NT2/D1 (cell line): ENCODE results near the gene PLS3.

Experiments
- DNase-seq: peaks from one replicate; pipeline ENCODE4 v3.0.0-alpha.2; 2011; ENCODE audit warnings: low read depth, low spot score
- H3K27me3 ChIP-seq: 2 replicates; pipeline ENCODE4 v1.6.0; 2011; ENCODE audit warnings: mild to moderate bottlenecking; ENCODE audit not compliant: insufficient read length, insufficient read depth
- H3K36me3 ChIP-seq: 2 replicates; pipeline ENCODE4 v1.6.1; 2011; ENCODE audit warnings: mild to moderate bottlenecking, low read length, mixed read lengths; ENCODE audit not compliant: insufficient read depth, insufficient read length
- H3K4me1 ChIP-seq: 2 replicates; pipeline ENCODE4 v1.5.1; 2011; ENCODE audit not compliant: insufficient read depth, insufficient read length
- H3K4me3 ChIP-seq: 2 replicates; pipeline ENCODE4 v1.5.1; 2011; ENCODE audit warnings: low read depth; ENCODE audit not compliant: insufficient read length
- H3K9ac ChIP-seq: 2 replicates; pipeline ENCODE4 v1.6.0; 2011; ENCODE audit warnings: low read depth; ENCODE audit not compliant: insufficient read length
- H3K9me3 ChIP-seq: 2 replicates; pipeline ENCODE4 v1.5.1; 2011; ENCODE audit warnings: mild to moderate bottlenecking, low read length; ENCODE audit not compliant: insufficient read depth
- SUZ12 ChIP-seq: IDR thresholded peaks from 2 replicates; pipeline ENCODE4 v1.6.1; 2011; ENCODE audit not compliant: insufficient read length, insufficient read depth; ENCODE audit errors: extremely low read depth
- YY1 ChIP-seq: IDR thresholded peaks from 2 replicates; pipeline ENCODE4 v1.6.1; 2011; ENCODE audit not compliant: insufficient read length, insufficient read depth
- ZNF274 ChIP-seq: IDR thresholded peaks from 2 replicates; pipeline ENCODE4 v1.6.1; 2011; ENCODE audit warnings: mild to moderate bottlenecking, low read depth, low read length

PLS3 gene

GRCh38 chrX:115652221-115652620 lies 91.2 kb downstream of the PLS3 start:
- Histone ChIP-seq H3K9ac (no peak overlapping the region), H3K36me3 (peaks cover 23% of the 10 kb centered on the region), H3K27me3 (no peaks in the 10 kb centered on the region), H3K4me1 (no peaks in the 10 kb centered on the region), H3K9me3 (no peaks in the 10 kb centered on the region), H3K4me3 (no peak overlapping the region)
- TF ChIP-seq SUZ12: no peak
- TF ChIP-seq YY1: no peak
- no peak for TF ChIP-seq ZNF274
- no peak for DNase-seq

- no peaks in the 10 kb centered on the region for H3K9me3 ChIP-seq
- H3K36me3 ChIP-seq: no peaks in the 10 kb centered on the region
- H3K27me3 ChIP-seq: no peaks in the 10 kb centered on the region
- no peak overlapping the region for H3K4me3 ChIP-seq
- H3K4me1 ChIP-seq: no peaks in the 10 kb centered on the region
- TF ChIP-seq YY1: no peak
- no peak for TF ChIP-seq ZNF274
- TF ChIP-seq SUZ12: no peak
- H3K9ac ChIP-seq: no peak overlapping the region
- DNase-seq: no peak
These were observed 104.1 kb downstream of the PLS3 start for GRCh38 chrX:115665122-115665521.

DNA sequence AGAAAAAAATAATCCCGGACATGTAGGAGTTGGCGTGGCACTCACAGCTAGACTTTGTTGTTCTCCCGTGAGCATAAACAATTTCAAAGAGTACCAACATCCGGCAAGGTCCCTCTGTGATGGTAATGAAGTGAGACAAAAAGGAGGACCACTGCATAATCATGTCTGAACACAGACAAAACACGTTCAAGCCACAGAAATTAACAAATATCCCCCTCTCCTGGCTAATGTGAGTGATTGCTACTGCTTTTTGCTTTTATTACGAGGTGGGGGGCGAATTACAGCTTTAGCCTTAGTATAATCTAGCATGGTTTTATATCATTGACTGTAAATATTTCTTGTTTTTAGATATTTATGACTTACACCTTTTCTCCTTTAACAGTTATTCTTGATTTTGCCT lies 118.5 kb downstream of the PLS3 start:
- peaks cover 2% of the 10 kb centered on the region for H3K4me1 ChIP-seq
- TF ChIP-seq SUZ12: no peak
- TF ChIP-seq ZNF274: no peak
- TF ChIP-seq YY1: no peak
- no peaks in the 10 kb centered on the region for H3K9me3 ChIP-seq
- H3K27me3 ChIP-seq: no peaks in the 10 kb centered on the region
- no peak for DNase-seq
- no peak overlapping the region for H3K4me3 ChIP-seq
- no peaks in the 10 kb centered on the region for H3K36me3 ChIP-seq
- H3K9ac ChIP-seq: no peak overlapping the region

- Histone ChIP-seq H3K9me3 (no peaks in the 10 kb centered on the region), H3K27me3 (no peaks in the 10 kb centered on the region), H3K4me3 (no peak overlapping the region), H3K4me1 (peaks cover 2% of the 10 kb centered on the region), H3K36me3 (no peaks in the 10 kb centered on the region), H3K9ac (no peak overlapping the region)
- TF ChIP-seq SUZ12 (no peak), YY1 (no peak), ZNF274 (no peak)
- no peak for DNase-seq
These were observed 126.6 kb downstream of the PLS3 start for GRCh38 chrX:115687595-115687994.

DNA sequence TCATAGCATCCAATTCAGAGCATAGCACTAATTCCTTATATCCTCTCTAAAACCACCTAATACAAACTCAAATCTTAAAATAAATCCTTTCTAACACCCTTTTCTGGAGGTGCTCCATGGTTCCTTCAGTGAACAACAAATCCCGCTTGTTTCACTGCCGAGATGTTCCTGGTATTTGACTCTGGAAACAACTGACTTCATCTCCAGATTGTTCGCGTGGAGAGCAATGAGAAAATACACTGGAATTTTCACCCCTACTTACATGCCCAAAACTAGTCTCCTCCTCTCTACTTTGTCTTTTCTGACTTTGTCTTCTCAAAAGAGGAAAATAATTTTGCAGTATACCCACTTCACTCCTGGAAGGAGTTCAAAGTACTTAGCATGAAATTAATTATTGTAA lies 129.0 kb downstream of the PLS3 start:
- Histone ChIP-seq H3K9ac (peak overlapping the region; percentile 53), H3K4me3 (no peak overlapping the region), H3K27me3 (no peaks in the 10 kb centered on the region), H3K36me3 (no peaks in the 10 kb centered on the region), H3K4me1 (peaks cover 2% of the 10 kb centered on the region), H3K9me3 (no peaks in the 10 kb centered on the region)
- no peak for DNase-seq
- TF ChIP-seq YY1 (no peak), ZNF274 (no peak), SUZ12 (no peak)

DNA sequence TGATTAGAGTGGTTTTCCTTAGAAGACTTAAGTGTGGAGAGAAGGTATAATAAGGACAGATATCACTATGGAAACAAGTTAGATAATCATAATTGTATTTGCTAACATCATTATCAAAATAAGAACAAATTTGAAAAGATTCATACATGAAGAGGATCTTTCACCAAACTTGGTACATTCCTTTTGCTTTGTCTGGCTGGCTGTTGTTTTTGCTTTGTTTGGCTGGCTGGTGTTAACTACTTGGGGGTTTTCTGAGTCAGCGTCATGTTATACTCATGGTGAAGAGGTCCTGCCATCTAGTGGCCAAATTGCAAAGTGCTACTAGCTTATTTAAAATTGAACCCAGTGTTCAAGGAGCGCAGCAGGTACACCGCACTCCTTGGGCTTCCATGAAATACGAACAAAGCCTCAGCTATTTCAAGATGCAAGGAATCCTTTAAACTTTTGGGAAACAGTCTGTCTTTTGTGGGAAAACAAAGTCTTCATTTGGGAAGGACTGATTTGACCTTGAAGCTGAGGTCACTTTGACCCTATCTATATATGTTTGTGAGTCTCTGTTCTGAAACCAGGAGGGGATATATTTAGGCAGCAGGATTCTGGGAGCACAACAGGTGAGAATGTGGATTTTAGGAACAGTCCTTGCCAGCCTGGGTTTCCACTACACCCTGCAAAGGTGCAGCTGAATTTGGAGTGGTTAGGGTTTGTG lies 129.7 kb downstream of the PLS3 start:
- no peaks in the 10 kb centered on the region for H3K27me3 ChIP-seq
- H3K4me1 ChIP-seq: peaks cover 2% of the 10 kb centered on the region
- no peak overlapping the region for H3K4me3 ChIP-seq
- peak overlapping the region; percentile 11 for H3K9ac ChIP-seq
- peak; percentile 91 for DNase-seq
- no peaks in the 10 kb centered on the region for H3K9me3 ChIP-seq
- H3K36me3 ChIP-seq: no peaks in the 10 kb centered on the region
- TF ChIP-seq ZNF274 (no peak), YY1 (no peak), SUZ12 (no peak)

DNA sequence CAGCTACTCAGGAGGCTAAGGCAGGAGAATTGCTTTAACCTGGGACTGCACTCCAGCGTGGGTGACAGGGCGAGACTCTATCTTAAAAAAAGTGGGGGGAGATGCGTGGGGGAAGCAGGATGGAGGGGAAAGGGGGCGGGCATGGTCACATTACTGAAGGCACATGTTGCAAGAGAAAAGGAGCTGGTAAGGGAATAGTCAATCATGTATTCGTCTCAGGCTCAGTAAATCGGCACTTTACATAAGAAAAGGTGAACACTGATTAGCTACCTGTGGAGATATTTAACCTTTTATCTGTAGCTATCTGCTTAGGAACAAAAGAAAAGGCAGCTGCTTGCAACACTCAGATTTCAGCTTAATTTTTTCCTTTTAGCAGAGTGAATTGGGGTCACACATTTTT lies 132.5 kb downstream of the PLS3 start:
- no peaks in the 10 kb centered on the region for H3K36me3 ChIP-seq
- H3K4me1 ChIP-seq: peaks cover 2% of the 10 kb centered on the region
- H3K9me3 ChIP-seq: no peaks in the 10 kb centered on the region

More for the DNA sequence above, 132.5 kb downstream of the PLS3 start:
- Histone ChIP-seq H3K27me3 (no peaks in the 10 kb centered on the region), H3K9ac (no peak overlapping the region), H3K4me3 (no peak overlapping the region)
- DNase-seq: no peak
- TF ChIP-seq SUZ12 (no peak), YY1 (no peak), ZNF274 (no peak)
